Astrocyte (in vitro differentiated cells and primary cell): ENCODE data around the gene CARD8.
A peak's percentile ranks its signal among the peaks of the same experiment; 100 is the strongest.

Source experiments
- EZH2 ChIP-seq: IDR thresholded peaks from 2 replicates; pipeline ENCODE4 v1.6.1; 2012; ENCODE audit warnings: mild to moderate bottlenecking, low read length, inconsistent platforms; ENCODE audit not compliant: insufficient read depth
- TF ChIP-seq, protein P1 (sequence below): IDR thresholded peaks from 2 replicates; pipeline ENCODE4 v1.5.1; 2011; ENCODE audit warnings: low read depth, mild to moderate bottlenecking, inconsistent platforms, low read length, moderate library complexity; ENCODE audit not compliant: insufficient read depth

- TF ChIP-seq, protein P1, sequence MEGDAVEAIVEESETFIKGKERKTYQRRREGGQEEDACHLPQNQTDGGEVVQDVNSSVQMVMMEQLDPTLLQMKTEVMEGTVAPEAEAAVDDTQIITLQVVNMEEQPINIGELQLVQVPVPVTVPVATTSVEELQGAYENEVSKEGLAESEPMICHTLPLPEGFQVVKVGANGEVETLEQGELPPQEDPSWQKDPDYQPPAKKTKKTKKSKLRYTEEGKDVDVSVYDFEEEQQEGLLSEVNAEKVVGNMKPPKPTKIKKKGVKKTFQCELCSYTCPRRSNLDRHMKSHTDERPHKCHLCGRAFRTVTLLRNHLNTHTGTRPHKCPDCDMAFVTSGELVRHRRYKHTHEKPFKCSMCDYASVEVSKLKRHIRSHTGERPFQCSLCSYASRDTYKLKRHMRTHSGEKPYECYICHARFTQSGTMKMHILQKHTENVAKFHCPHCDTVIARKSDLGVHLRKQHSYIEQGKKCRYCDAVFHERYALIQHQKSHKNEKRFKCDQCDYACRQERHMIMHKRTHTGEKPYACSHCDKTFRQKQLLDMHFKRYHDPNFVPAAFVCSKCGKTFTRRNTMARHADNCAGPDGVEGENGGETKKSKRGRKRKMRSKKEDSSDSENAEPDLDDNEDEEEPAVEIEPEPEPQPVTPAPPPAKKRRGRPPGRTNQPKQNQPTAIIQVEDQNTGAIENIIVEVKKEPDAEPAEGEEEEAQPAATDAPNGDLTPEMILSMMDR, result peak; percentile 37
- TF ChIP-seq EZH2, result no peak
These were observed 61.5 kb downstream of the CARD8 start for GRCh38 chr19:48194041-48194843.
